Ecto neural progenitor cell (in vitro differentiated cells): ENCODE measurements around the gene HSPA5.
"Not testable (repeated sequence)": the region's sequence is repeated elsewhere in the genome, so short reads cannot be mapped to it uniquely, and the experiment has no call there.

Source experiments
- DNase-seq: peaks from one replicate; pipeline ENCODE4 v3.0.0-alpha.2; 2018; ENCODE audit warnings: low spot score

The HSPA5 gene

GRCh38 chr9:125241000-125241862 is at the start of gene HSPA5:
Gene HSPA5, minus strand, starts transcription at chr9:125241343. Its CDS starts 217 bp downstream, at chr9:125241126.
- DNase-seq = peak; percentile 99

- not testable (repeated sequence) for DNase-seq
These were observed 45.8 kb upstream of the HSPA5 start for GRCh38 chr9:125286935-125287433.

GRCh38 chr9:125284855-125285254 is 43.7 kb upstream of the HSPA5 start:
- DNase-seq = no peak

GRCh38 chr9:125280945-125281344 is 39.8 kb upstream of the HSPA5 start:
- DNase-seq = no peak

GRCh38 chr9:125277411-125277810 is 36.3 kb upstream of the HSPA5 start:
- DNase-seq = no peak

GRCh38 chr9:125276771-125277170 is 35.6 kb upstream of the HSPA5 start:
- no peak for DNase-seq

- no peak for DNase-seq
These were observed 31.6 kb upstream of the HSPA5 start for GRCh38 chr9:125272697-125273096.

GRCh38 chr9:125271081-125271480 is 29.9 kb upstream of the HSPA5 start:
- no peak for DNase-seq

GRCh38 chr9:125269014-125269397 is 27.9 kb upstream of the HSPA5 start:
- no peak for DNase-seq

GRCh38 chr9:125268394-125269013 is 27.4 kb upstream of the HSPA5 start:
- no peak for DNase-seq

GRCh38 chr9:125264068-125264467 is 22.9 kb upstream of the HSPA5 start:
- not testable (repeated sequence) for DNase-seq

- no peak for DNase-seq
These were observed 21.3 kb upstream of the HSPA5 start for GRCh38 chr9:125262294-125262991.

GRCh38 chr9:125261501-125262293 is 20.6 kb upstream of the HSPA5 start, which contains the start of gene GAPVD1:
Gene GAPVD1, plus strand, starts transcription at chr9:125261826. Its CDS starts 37,096 bp downstream, at chr9:125298922.
- DNase-seq = peak; percentile 94

GRCh38 chr9:125260561-125260960 is 19.4 kb upstream of the HSPA5 start:
- DNase-seq = no peak

- DNase-seq = no peak
These were observed 17.8 kb upstream of the HSPA5 start for GRCh38 chr9:125258832-125259534.

- no peak for DNase-seq
These were observed 17.1 kb upstream of the HSPA5 start for GRCh38 chr9:125258160-125258785.

- no peak for DNase-seq
These were observed 14.7 kb upstream of the HSPA5 start for GRCh38 chr9:125255781-125256391.

GRCh38 chr9:125254231-125254630 is 13.1 kb upstream of the HSPA5 start:
- DNase-seq = no peak

- no peak for DNase-seq
These were observed 5.1 kb upstream of the HSPA5 start for GRCh38 chr9:125246261-125246667.

- DNase-seq = no peak
These were observed 2.7 kb upstream of the HSPA5 start for GRCh38 chr9:125243792-125244260.
